ENCODE data around the gene DNASE1L1. TPM values are rescaled to one million over a fixed set of nuclear protein-coding genes. Genes with fewer than 3 reads are reported as not detected.
A peak's percentile ranks its signal among the peaks of the same experiment; 100 is the strongest.

The DNASE1L1 gene
- total RNA-seq, 1 experiment from 2014 or later: 16.2 TPM

DNA sequence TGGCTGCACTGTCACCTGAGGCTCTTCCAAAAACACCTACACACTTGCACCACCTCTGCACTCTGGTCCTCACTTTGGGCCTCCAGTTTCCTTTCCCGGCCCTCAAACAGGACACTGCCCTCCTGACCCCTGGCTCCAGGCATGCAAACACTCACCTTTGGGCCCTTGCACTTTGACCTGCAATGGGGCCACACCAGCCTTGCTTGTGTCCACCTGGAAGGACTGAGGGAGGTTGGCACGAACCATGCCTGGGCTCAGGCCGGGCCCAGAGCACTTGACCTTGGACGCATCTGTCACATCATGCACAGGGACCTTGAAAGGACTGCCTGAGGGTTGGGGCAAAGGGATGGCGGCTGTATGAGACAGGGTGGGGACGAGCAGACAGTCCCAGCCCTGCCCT lies 50.2 kb downstream of the DNASE1L1 start:
- no peaks in the 10 kb centered on the region for H3K4me1 Mint-ChIP-seq
- ChIA-PET CTCF (no interaction called here), POLR2A (interaction anchor here (1.2 kb wide), 1 partner anchor 9 kb away, joined by 3 read pairs; no protein-coding TSS in a partner anchor)
- TF ChIP-seq TCF7 (CRISPR knock-in tag; IDR thresholded peaks at IDR 0.05; ENCODE audit: low read depth): no peak
- TF ChIP-seq, protein P1, sequence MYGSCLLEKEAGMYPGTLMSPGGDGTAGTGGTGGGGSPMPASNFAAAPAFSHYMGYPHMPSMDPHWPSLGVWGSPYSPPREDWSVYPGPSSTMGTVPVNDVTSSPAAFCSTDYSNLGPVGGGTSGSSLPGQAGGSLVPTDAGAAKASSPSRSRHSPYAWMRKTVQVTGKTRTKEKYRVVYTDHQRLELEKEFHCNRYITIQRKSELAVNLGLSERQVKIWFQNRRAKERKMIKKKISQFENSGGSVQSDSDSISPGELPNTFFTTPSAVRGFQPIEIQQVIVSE (CRISPR knock-in tag; IDR thresholded peaks at IDR 0.05; ENCODE audit: borderline replicate concordance): no peak
- no peak for TF ChIP-seq ZNF138 (CRISPR knock-in tag; conservative IDR thresholded peaks at IDR 0.05)
- TF ChIP-seq FOXJ3 (CRISPR knock-in tag; IDR thresholded peaks at IDR 0.05; ENCODE audit: borderline replicate concordance): no peak
- TF ChIP-seq NFE2L1 (CRISPR knock-in tag; IDR thresholded peaks at IDR 0.05): no peak
- TF ChIP-seq ZNF121 (CRISPR knock-in tag; IDR thresholded peaks at IDR 0.05): no peak
- TF ChIP-seq GTF2I (CRISPR knock-in tag; conservative IDR thresholded peaks at IDR 0.05): no peak
- no peak for TF ChIP-seq ELF4 (CRISPR knock-in tag; IDR thresholded peaks at IDR 0.05; ENCODE audit: low read depth)
- TF ChIP-seq, protein P2, sequence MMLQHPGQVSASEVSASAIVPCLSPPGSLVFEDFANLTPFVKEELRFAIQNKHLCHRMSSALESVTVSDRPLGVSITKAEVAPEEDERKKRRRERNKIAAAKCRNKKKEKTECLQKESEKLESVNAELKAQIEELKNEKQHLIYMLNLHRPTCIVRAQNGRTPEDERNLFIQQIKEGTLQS (CRISPR knock-in tag; conservative IDR thresholded peaks at IDR 0.05): no peak
- TF ChIP-seq, protein P3, sequence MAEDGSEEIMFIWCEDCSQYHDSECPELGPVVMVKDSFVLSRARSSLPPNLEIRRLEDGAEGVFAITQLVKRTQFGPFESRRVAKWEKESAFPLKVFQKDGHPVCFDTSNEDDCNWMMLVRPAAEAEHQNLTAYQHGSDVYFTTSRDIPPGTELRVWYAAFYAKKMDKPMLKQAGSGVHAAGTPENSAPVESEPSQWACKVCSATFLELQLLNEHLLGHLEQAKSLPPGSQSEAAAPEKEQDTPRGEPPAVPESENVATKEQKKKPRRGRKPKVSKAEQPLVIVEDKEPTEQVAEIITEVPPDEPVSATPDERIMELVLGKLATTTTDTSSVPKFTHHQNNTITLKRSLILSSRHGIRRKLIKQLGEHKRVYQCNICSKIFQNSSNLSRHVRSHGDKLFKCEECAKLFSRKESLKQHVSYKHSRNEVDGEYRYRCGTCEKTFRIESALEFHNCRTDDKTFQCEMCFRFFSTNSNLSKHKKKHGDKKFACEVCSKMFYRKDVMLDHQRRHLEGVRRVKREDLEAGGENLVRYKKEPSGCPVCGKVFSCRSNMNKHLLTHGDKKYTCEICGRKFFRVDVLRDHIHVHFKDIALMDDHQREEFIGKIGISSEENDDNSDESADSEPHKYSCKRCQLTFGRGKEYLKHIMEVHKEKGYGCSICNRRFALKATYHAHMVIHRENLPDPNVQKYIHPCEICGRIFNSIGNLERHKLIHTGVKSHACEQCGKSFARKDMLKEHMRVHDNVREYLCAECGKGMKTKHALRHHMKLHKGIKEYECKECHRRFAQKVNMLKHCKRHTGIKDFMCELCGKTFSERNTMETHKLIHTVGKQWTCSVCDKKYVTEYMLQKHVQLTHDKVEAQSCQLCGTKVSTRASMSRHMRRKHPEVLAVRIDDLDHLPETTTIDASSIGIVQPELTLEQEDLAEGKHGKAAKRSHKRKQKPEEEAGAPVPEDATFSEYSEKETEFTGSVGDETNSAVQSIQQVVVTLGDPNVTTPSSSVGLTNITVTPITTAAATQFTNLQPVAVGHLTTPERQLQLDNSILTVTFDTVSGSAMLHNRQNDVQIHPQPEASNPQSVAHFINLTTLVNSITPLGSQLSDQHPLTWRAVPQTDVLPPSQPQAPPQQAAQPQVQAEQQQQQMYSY (CRISPR knock-in tag; IDR thresholded peaks at IDR 0.05): no peak
- TF ChIP-seq OVOL2 (CRISPR knock-in tag; IDR thresholded peaks at IDR 0.05; ENCODE audit: borderline replicate concordance): no peak
- TF ChIP-seq, protein P4, sequence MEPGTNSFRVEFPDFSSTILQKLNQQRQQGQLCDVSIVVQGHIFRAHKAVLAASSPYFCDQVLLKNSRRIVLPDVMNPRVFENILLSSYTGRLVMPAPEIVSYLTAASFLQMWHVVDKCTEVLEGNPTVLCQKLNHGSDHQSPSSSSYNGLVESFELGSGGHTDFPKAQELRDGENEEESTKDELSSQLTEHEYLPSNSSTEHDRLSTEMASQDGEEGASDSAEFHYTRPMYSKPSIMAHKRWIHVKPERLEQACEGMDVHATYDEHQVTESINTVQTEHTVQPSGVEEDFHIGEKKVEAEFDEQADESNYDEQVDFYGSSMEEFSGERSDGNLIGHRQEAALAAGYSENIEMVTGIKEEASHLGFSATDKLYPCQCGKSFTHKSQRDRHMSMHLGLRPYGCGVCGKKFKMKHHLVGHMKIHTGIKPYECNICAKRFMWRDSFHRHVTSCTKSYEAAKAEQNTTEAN (CRISPR knock-in tag; IDR thresholded peaks at IDR 0.05): no peak
- TF ChIP-seq, protein P5, sequence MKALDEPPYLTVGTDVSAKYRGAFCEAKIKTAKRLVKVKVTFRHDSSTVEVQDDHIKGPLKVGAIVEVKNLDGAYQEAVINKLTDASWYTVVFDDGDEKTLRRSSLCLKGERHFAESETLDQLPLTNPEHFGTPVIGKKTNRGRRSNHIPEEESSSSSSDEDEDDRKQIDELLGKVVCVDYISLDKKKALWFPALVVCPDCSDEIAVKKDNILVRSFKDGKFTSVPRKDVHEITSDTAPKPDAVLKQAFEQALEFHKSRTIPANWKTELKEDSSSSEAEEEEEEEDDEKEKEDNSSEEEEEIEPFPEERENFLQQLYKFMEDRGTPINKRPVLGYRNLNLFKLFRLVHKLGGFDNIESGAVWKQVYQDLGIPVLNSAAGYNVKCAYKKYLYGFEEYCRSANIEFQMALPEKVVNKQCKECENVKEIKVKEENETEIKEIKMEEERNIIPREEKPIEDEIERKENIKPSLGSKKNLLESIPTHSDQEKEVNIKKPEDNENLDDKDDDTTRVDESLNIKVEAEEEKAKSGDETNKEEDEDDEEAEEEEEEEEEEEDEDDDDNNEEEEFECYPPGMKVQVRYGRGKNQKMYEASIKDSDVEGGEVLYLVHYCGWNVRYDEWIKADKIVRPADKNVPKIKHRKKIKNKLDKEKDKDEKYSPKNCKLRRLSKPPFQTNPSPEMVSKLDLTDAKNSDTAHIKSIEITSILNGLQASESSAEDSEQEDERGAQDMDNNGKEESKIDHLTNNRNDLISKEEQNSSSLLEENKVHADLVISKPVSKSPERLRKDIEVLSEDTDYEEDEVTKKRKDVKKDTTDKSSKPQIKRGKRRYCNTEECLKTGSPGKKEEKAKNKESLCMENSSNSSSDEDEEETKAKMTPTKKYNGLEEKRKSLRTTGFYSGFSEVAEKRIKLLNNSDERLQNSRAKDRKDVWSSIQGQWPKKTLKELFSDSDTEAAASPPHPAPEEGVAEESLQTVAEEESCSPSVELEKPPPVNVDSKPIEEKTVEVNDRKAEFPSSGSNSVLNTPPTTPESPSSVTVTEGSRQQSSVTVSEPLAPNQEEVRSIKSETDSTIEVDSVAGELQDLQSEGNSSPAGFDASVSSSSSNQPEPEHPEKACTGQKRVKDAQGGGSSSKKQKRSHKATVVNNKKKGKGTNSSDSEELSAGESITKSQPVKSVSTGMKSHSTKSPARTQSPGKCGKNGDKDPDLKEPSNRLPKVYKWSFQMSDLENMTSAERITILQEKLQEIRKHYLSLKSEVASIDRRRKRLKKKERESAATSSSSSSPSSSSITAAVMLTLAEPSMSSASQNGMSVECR (CRISPR knock-in tag; IDR thresholded peaks at IDR 0.05; ENCODE audit: borderline replicate concordance): no peak
- no peak for TF ChIP-seq ZNF317 (CRISPR knock-in tag; IDR thresholded peaks at IDR 0.05; ENCODE audit: borderline replicate concordance, low read depth)
- no peak for TF ChIP-seq JAZF1 (CRISPR knock-in tag; IDR thresholded peaks at IDR 0.05)
- no peak for TF ChIP-seq IRF2 (CRISPR knock-in tag; IDR thresholded peaks at IDR 0.05; ENCODE audit: borderline replicate concordance, low read depth)
- no peak for TF ChIP-seq ZBTB21 (CRISPR knock-in tag; IDR thresholded peaks at IDR 0.05; ENCODE audit: borderline replicate concordance)
- TF ChIP-seq SP1 (CRISPR knock-in tag; conservative IDR thresholded peaks at IDR 0.05): no peak
- peak overlapping the region; percentile 36; the same call in 1 of the 2 replicates for H3K27ac Mint-ChIP-seq
- H3K9me3 Mint-ChIP-seq: no peaks in the 10 kb centered on the region
- DNase-seq (ENCODE audit: low spot score) (no peak), ATAC-seq (no peak)
- no peaks in the 10 kb centered on the region for H3K27me3 Mint-ChIP-seq (ENCODE audit: low read depth)
- no peak overlapping the region for H3K4me3 Mint-ChIP-seq
- H3K36me3 Mint-ChIP-seq: peaks cover 43% of the 10 kb centered on the region

Data from WTC11 (cell line).